OCI-LY7 (cell line): ENCODE data around the gene ANOS1.

Experiments used
- EZH2phosphoT487 ChIP-seq: fragments of 200-600 bp; sonication (generic); IDR thresholded peaks from 2 replicates; pipeline ENCODE4 v1.6.1; 2018; ENCODE audit warnings: low read depth, borderline replicate concordance, mild to moderate bottlenecking, mixed run types, antibody characterized with exemption, low read length, moderate library complexity, mixed read lengths
- TF ChIP-seq, protein P1 (sequence below): fragments of 200-600 bp; sonication (generic); conservative IDR thresholded peaks from 2 replicates; pipeline ENCODE4 v1.5.1; 2014; ENCODE audit warnings: mild to moderate bottlenecking, antibody characterized with exemption, low read length, moderate library complexity, mixed read lengths

DNA sequence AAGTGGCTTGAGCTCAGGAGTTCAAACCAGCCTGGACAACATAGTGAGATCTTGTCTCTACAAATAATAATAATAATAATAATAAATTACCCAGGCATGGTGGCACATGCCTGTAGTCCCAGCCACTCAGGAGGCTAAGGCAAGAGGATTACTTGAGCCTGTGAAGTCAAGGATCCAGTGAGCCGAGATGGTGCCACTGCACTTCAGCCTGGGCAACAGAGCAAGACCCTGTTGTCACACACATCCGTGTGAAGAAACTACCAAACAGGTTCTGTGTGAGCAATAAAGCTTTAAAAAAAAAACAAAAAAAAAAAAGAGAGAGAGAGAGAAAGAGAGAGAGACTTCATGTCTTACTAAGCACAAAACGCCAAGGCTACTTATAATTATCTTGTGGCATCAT is 42.5 kb downstream of the ANOS1 start:
- TF ChIP-seq, protein P1, sequence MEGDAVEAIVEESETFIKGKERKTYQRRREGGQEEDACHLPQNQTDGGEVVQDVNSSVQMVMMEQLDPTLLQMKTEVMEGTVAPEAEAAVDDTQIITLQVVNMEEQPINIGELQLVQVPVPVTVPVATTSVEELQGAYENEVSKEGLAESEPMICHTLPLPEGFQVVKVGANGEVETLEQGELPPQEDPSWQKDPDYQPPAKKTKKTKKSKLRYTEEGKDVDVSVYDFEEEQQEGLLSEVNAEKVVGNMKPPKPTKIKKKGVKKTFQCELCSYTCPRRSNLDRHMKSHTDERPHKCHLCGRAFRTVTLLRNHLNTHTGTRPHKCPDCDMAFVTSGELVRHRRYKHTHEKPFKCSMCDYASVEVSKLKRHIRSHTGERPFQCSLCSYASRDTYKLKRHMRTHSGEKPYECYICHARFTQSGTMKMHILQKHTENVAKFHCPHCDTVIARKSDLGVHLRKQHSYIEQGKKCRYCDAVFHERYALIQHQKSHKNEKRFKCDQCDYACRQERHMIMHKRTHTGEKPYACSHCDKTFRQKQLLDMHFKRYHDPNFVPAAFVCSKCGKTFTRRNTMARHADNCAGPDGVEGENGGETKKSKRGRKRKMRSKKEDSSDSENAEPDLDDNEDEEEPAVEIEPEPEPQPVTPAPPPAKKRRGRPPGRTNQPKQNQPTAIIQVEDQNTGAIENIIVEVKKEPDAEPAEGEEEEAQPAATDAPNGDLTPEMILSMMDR, result no peak
- TF ChIP-seq EZH2phosphoT487, result no peak
